SK-N-SH treated with all-trans-retinoic acid at 6 μM for 48 hours (cell line): ENCODE data around the gene SHOC2.

Experiments used
- ATAC-seq: fragments of 200-7000 bp; cut with Tn5 transposase; 3 replicates; pipeline ENCODE4 v1.9.1; 2020; ENCODE audit warnings: mild to moderate bottlenecking, moderate library complexity
- CREB5 ChIP-seq: fragments of 250-450 bp; sonication (Bioruptor Pico); IDR thresholded peaks from 2 replicates; pipeline ENCODE4 v1.5.1; 2020; ENCODE audit warnings: low read depth, mild to moderate bottlenecking, moderate library complexity
- CSDC2 ChIP-seq: fragments of 250-450 bp; sonication (Bioruptor Pico); IDR thresholded peaks from 2 replicates; pipeline ENCODE4 v1.5.0; 2020; ENCODE audit warnings: mild to moderate bottlenecking, moderate library complexity
- GLIS3 ChIP-seq: fragments of 250-450 bp; sonication (Bioruptor Pico); IDR thresholded peaks from 2 replicates; pipeline ENCODE4 v1.5.0; 2020; ENCODE audit warnings: mild to moderate bottlenecking, moderate library complexity
- ISL1 ChIP-seq: fragments of 250-450 bp; sonication (Bioruptor Pico); IDR thresholded peaks from 2 replicates; pipeline ENCODE4 v2.1.2; 2022; ENCODE audit warnings: mild to moderate bottlenecking, moderate library complexity
- OSR1 ChIP-seq: fragments of 250-450 bp; sonication (Bioruptor Pico); IDR thresholded peaks from 2 replicates; pipeline ENCODE4 v1.8.0; 2022; ENCODE audit warnings: moderate library complexity, mild to moderate bottlenecking, inconsistent platforms
- PATZ1 ChIP-seq: fragments of 250-450 bp; sonication (Bioruptor Pico); IDR thresholded peaks from 2 replicates; pipeline ENCODE4 v1.8.0; 2020; ENCODE audit warnings: mild to moderate bottlenecking, moderate library complexity, borderline replicate concordance
- PPARA ChIP-seq: fragments of 250-450 bp; sonication (Bioruptor Pico); IDR thresholded peaks from 2 replicates; pipeline ENCODE4 v1.5.0; 2020; ENCODE audit warnings: mild to moderate bottlenecking, borderline replicate concordance
- SNAI2 ChIP-seq: fragments of 250-450 bp; sonication (Bioruptor Pico); IDR thresholded peaks from 2 replicates; pipeline ENCODE4 v1.5.0; 2020; ENCODE audit warnings: mild to moderate bottlenecking, moderate library complexity
- TOX ChIP-seq: fragments of 250-450 bp; sonication (Bioruptor Pico); IDR thresholded peaks from 2 replicates; pipeline ENCODE4 v1.8.0; 2021; ENCODE audit warnings: mild to moderate bottlenecking, moderate library complexity, borderline replicate concordance
- TSHZ2 ChIP-seq: fragments of 250-450 bp; sonication (Bioruptor Pico); IDR thresholded peaks from 2 replicates; pipeline ENCODE4 v1.5.0; 2020; ENCODE audit warnings: mild to moderate bottlenecking, moderate library complexity
- ZC3H10 ChIP-seq: fragments of 250-450 bp; sonication (Bioruptor Pico); IDR thresholded peaks from 2 replicates; pipeline ENCODE4 v1.5.1; 2021; ENCODE audit warnings: mild to moderate bottlenecking, moderate library complexity

SHOC2 gene

GRCh38 chr10:110936757-110937156 lies 17.4 kb downstream of the SHOC2 start (continued):
- TF ChIP-seq CREB5: no peak

GRCh38 chr10:110939419-110939818 lies 20.0 kb downstream of the SHOC2 start:
- no peak for TF ChIP-seq CSDC2
- TF ChIP-seq ISL1 (CRISPR knock-in tag): no peak
- no peak for TF ChIP-seq PPARA
- no peak for TF ChIP-seq GLIS3 (CRISPR knock-in tag)
- TF ChIP-seq TSHZ2 (CRISPR knock-in tag): no peak

GRCh38 chr10:110944792-110945396 lies 25.5 kb downstream of the SHOC2 start:
- TF ChIP-seq ZC3H10 (CRISPR knock-in tag): no peak
- no peak for TF ChIP-seq ISL1 (CRISPR knock-in tag)
- ATAC-seq: no peak

More at GRCh38 chr10:110939419-110939818, 20.0 kb downstream of the SHOC2 start:
- ATAC-seq: no peak

- TF ChIP-seq PATZ1 (CRISPR knock-in tag): no peak
- TF ChIP-seq SNAI2 (CRISPR knock-in tag): no peak
- no peak for TF ChIP-seq OSR1 (CRISPR knock-in tag)
- ATAC-seq: no peak
Observed at GRCh38 chr10:110946496-110946895, 27.1 kb downstream of the SHOC2 start.

GRCh38 chr10:110947061-110947595 lies 27.7 kb downstream of the SHOC2 start:
- no peak for ATAC-seq

More at GRCh38 chr10:110947061-110947595, 27.7 kb downstream of the SHOC2 start:
- TF ChIP-seq TSHZ2 (CRISPR knock-in tag): no peak
- no peak for TF ChIP-seq TOX (CRISPR knock-in tag)
- TF ChIP-seq CREB5: no peak
- TF ChIP-seq, all 23 proteins: peak for 0
